HEK293 (cell line): Measurements from ENCODE around the gene SORCS3.

ENCODE experiments used
- CTCF ChIA-PET: fragments of 350-600 bp; formaldehyde crosslinking; extraction: SDS; loops from one replicate; lab custom pipeline; 2021; ENCODE audit warnings: antibody characterized with exemption; lab: Yijun Ruan, JAX
- POLR2A ChIA-PET: fragments of 300-600 bp; formaldehyde crosslinking; extraction: SDS; loops from one replicate; lab custom pipeline; 2020; ENCODE audit warnings: antibody characterized with exemption, inconsistent platforms; lab: Yijun Ruan, JAX
- H3K27ac ChIP-seq: fragments of 200-500 bp; sonication (Bioruptor generic); 2 replicates; pipeline ENCODE4 v1.5.1; 2014; ENCODE audit warnings: low read depth, low read length, control low read depth, inconsistent platforms; ENCODE audit errors: extremely low read depth
- H3K36me3 ChIP-seq, 2 experiments: fragments of 200-500 bp in 1 of 2; sonication (Bioruptor generic) in 1 of 2; 1 replicate in 1 of 2; 2 replicates in 1 of 2; pipeline ENCODE4 v1.5.1; 2014 to 2017; ENCODE audit warnings: inconsistent platforms in 2 of 2, low read length in 2 of 2; ENCODE audit not compliant: control insufficient read depth in 2 of 2, insufficient read depth in 1 of 2
- H3K4me1 ChIP-seq: fragments of 200-500 bp; sonication (Bioruptor generic); 2 replicates; pipeline ENCODE4 v1.5.1; 2014; ENCODE audit warnings: mild to moderate bottlenecking, low read length, inconsistent platforms; ENCODE audit not compliant: control insufficient read depth, insufficient read depth
- H3K4me3 ChIP-seq: 2 replicates; pipeline ENCODE4 v1.5.1; 2011; ENCODE audit warnings: low read depth, mild to moderate bottlenecking, control low read depth, low read length, moderate library complexity
- H3K9me3 ChIP-seq: fragments of 200-500 bp; sonication (Bioruptor generic); 2 replicates; pipeline ENCODE4 v1.5.1; 2014; ENCODE audit warnings: low read depth, low read length, inconsistent platforms; ENCODE audit not compliant: control insufficient read depth, insufficient read depth
- HOXC10 ChIP-seq: sonication (generic); formaldehyde crosslinking; IDR thresholded peaks from 2 replicates; pipeline ENCODE4 v1.8.1; 2023; ENCODE audit warnings: mild to moderate bottlenecking, missing genetic modification reagents
- KLF1 ChIP-seq: fragments of 450-650 bp; formaldehyde crosslinking; IDR thresholded peaks from 2 replicates; pipeline ENCODE4 v1.5.1; 2016; ENCODE audit warnings: missing biosample characterization, missing genetic modification characterization
- REPIN1 ChIP-seq: fragments of 450-650 bp; formaldehyde crosslinking; IDR thresholded peaks from 2 replicates; pipeline ENCODE4 v1.5.1; 2017; ENCODE audit warnings: missing biosample characterization, missing genetic modification characterization, low read depth
- SETDB1 ChIP-seq: IDR thresholded peaks from one replicate; pipeline ENCODE4 v1.6.1; 2017; ENCODE audit warnings: mild to moderate bottlenecking, low read length, moderate library complexity, mixed read lengths; ENCODE audit not compliant: insufficient read length
- ZBTB21 ChIP-seq: fragments of 450-650 bp; formaldehyde crosslinking; IDR thresholded peaks from 2 replicates; pipeline ENCODE4 v1.5.1; 2017; ENCODE audit warnings: missing biosample characterization, missing genetic modification characterization
- ZNF184 ChIP-seq: fragments of 450-650 bp; IDR thresholded peaks from 2 replicates; pipeline ENCODE4 v1.5.1; 2018; ENCODE audit warnings: missing biosample characterization, mild to moderate bottlenecking, missing genetic modification characterization
- ZNF23 ChIP-seq: fragments of 450-650 bp; formaldehyde crosslinking; IDR thresholded peaks from 2 replicates; pipeline ENCODE4 v1.5.1; 2016; ENCODE audit warnings: missing biosample characterization, missing genetic modification characterization, borderline replicate concordance
- ZNF426 ChIP-seq: fragments of 450-650 bp; formaldehyde crosslinking; IDR thresholded peaks from 2 replicates; pipeline ENCODE4 v1.5.1; 2017; ENCODE audit warnings: missing biosample characterization, missing genetic modification characterization, mild to moderate bottlenecking, inconsistent platforms, moderate library complexity
- ZNF776 ChIP-seq: fragments of 450-650 bp; formaldehyde crosslinking; IDR thresholded peaks from 2 replicates; pipeline ENCODE4 v1.5.0; 2017; ENCODE audit warnings: missing biosample characterization, missing genetic modification characterization, borderline replicate concordance
- TF ChIP-seq, protein P1 (sequence below): fragments of 450-650 bp; formaldehyde crosslinking; IDR thresholded peaks from 2 replicates; pipeline ENCODE4 v1.5.1; 2016; ENCODE audit warnings: missing biosample characterization, missing genetic modification characterization
- TF ChIP-seq, protein P2 (sequence below): IDR thresholded peaks from 2 replicates; pipeline ENCODE4 v1.6.1; 2011; ENCODE audit warnings: mild to moderate bottlenecking, low read depth, low read length, borderline replicate concordance
- TF ChIP-seq, protein P3 (sequence below): fragments of 450-650 bp; IDR thresholded peaks from 2 replicates; pipeline ENCODE4 v1.5.1; 2018; ENCODE audit warnings: missing biosample characterization, mild to moderate bottlenecking, missing genetic modification characterization
- TF ChIP-seq, protein P4 (sequence below): fragments of 450-650 bp; formaldehyde crosslinking; IDR thresholded peaks from 2 replicates; pipeline ENCODE4 v1.5.1; 2016; ENCODE audit warnings: missing biosample characterization, missing genetic modification characterization

The SORCS3 gene

DNA sequence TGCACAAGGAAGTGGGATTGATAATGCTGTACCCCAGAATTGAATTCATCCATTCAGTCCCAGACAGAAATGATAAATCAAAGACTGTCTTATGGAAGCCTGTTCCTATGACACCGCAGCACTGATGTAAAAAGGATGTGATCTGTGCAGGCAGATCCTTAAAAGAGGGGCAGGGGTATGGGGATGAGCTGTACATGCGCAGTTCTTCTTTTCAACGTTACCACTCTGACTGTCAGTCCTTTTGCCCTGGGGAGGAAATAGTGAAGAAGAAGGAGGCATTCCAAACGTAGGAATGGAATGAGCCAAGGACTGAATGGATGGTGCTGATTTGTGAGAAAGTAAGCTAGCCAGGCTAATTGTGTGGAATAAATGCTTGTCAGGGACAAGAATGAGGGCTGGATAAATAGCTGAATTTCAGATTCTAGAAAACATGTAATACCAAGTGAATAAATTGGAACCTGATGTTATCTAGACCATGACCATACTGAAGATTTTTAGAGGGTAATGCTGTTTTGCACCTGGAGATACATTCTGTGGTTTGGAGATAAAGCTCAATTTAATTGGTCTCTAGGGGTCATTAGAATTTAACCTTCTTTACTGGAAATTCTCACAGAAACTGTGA lies 509.3 kb downstream of the SORCS3 start:
- ChIA-PET POLR2A (no interaction called here), CTCF (interaction anchor here (0.6 to 0.7 kb wide), 2 partner anchors 23 to 693 kb away, joined by 3 to 4 read pairs; no protein-coding TSS in a partner anchor)
- no peak overlapping the region for H3K4me3 ChIP-seq
- H3K36me3 ChIP-seq: no peaks in the 10 kb centered on the region
- H3K9me3 ChIP-seq: no peaks in the 10 kb centered on the region; the same call in 1 of the 2 replicates
- no peaks in the 10 kb centered on the region for H3K4me1 ChIP-seq
- no peak overlapping the region for H3K27ac ChIP-seq
- TF ChIP-seq REPIN1 (tag by site-specific recombination): no peak
- no peak for TF ChIP-seq ZNF184 (tag by site-specific recombination)
- TF ChIP-seq ZNF23 (tag by site-specific recombination): no peak
- TF ChIP-seq, protein P1, sequence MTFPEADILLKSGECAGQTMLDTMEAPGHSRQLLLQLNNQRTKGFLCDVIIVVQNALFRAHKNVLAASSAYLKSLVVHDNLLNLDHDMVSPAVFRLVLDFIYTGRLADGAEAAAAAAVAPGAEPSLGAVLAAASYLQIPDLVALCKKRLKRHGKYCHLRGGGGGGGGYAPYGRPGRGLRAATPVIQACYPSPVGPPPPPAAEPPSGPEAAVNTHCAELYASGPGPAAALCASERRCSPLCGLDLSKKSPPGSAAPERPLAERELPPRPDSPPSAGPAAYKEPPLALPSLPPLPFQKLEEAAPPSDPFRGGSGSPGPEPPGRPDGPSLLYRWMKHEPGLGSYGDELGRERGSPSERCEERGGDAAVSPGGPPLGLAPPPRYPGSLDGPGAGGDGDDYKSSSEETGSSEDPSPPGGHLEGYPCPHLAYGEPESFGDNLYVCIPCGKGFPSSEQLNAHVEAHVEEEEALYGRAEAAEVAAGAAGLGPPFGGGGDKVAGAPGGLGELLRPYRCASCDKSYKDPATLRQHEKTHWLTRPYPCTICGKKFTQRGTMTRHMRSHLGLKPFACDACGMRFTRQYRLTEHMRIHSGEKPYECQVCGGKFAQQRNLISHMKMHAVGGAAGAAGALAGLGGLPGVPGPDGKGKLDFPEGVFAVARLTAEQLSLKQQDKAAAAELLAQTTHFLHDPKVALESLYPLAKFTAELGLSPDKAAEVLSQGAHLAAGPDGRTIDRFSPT (tag by site-specific recombination): no peak
- TF ChIP-seq, all 188 proteins: peak for 0

DNA sequence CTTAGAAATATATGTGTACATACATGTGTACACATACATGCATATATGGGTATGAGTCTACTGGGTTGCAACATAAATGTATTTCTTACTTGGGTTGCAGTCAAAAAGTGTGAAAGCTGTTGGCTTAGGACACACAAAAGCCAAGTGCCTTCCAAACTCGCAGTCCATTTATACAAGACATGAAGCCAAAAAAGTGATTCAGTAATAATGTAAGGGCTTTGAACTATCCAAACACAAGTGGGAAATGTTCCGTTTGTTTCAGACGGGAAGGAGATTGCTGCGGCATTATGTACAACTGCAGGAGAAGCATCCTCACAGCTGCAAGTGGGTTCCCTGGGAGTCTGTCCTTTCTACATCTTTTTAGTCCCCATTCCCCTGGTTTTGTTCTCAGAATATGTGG lies 513.6 kb downstream of the SORCS3 start:
- POLR2A ChIA-PET: no interaction called here
- H3K4me3 ChIP-seq: no peak overlapping the region
- no peaks in the 10 kb centered on the region for H3K36me3 ChIP-seq
- TF ChIP-seq, protein P2, sequence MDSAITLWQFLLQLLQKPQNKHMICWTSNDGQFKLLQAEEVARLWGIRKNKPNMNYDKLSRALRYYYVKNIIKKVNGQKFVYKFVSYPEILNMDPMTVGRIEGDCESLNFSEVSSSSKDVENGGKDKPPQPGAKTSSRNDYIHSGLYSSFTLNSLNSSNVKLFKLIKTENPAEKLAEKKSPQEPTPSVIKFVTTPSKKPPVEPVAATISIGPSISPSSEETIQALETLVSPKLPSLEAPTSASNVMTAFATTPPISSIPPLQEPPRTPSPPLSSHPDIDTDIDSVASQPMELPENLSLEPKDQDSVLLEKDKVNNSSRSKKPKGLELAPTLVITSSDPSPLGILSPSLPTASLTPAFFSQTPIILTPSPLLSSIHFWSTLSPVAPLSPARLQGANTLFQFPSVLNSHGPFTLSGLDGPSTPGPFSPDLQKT: no peak
- TF ChIP-seq SETDB1 (no peak), HOXC10 (CRISPR knock-in tag) (no peak)
- CTCF ChIA-PET: no interaction called here
- H3K4me1 ChIP-seq: no peaks in the 10 kb centered on the region
- H3K9me3 ChIP-seq: no peaks in the 10 kb centered on the region; the same call in 1 of the 2 replicates
- H3K27ac ChIP-seq: no peak overlapping the region

DNA sequence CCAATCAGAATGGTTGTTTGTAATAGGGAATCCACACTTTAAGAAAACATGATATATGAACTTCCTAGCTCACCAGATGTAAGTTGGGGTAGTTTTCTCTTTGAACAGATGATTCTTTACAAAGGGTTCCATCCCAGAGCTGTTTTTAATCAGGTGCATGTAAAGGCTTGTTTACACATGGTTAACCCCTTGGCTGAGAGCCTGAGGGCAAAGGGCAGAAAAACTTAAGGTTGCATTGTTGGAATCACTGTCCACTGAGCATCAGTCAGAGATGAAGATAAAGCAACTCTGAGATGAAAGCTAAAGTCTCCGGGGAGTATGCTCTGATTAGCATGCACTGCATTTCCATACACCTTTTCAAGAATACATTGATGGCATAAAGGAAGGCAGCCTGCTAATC lies 518.2 kb downstream of the SORCS3 start:
- TF ChIP-seq ZNF426 (no peak), KLF1 (tag by site-specific recombination) (no peak), ZBTB21 (tag by site-specific recombination) (no peak), ZNF776 (no peak)
- TF ChIP-seq, protein P3, sequence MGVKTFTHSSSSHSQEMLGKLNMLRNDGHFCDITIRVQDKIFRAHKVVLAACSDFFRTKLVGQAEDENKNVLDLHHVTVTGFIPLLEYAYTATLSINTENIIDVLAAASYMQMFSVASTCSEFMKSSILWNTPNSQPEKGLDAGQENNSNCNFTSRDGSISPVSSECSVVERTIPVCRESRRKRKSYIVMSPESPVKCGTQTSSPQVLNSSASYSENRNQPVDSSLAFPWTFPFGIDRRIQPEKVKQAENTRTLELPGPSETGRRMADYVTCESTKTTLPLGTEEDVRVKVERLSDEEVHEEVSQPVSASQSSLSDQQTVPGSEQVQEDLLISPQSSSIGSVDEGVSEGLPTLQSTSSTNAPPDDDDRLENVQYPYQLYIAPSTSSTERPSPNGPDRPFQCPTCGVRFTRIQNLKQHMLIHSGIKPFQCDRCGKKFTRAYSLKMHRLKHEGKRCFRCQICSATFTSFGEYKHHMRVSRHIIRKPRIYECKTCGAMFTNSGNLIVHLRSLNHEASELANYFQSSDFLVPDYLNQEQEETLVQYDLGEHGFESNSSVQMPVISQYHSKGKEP: no peak
- TF ChIP-seq, protein P4, sequence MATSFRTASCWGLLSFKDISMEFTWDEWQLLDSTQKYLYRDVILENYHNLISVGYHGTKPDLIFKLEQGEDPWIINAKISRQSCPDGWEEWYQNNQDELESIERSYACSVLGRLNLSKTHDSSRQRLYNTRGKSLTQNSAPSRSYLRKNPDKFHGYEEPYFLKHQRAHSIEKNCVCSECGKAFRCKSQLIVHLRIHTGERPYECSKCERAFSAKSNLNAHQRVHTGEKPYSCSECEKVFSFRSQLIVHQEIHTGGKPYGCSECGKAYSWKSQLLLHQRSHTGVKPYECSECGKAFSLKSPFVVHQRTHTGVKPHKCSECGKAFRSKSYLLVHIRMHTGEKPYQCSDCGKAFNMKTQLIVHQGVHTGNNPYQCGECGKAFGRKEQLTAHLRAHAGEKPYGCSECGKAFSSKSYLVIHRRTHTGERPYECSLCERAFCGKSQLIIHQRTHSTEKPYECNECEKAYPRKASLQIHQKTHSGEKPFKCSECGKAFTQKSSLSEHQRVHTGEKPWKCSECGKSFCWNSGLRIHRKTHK (tag by site-specific recombination): no peak
- CTCF ChIA-PET: interaction anchor here (0.6 to 0.7 kb wide), 2 partner anchors 34 to 533 kb away, joined by 3 to 6 read pairs; no protein-coding TSS in a partner anchor
- POLR2A ChIA-PET: no interaction called here

More for the DNA sequence above, 518.2 kb downstream of the SORCS3 start:
- Histone ChIP-seq H3K4me1 (no peaks in the 10 kb centered on the region), H3K4me3 (no peak overlapping the region), H3K27ac (no peak overlapping the region), H3K36me3 (no peaks in the 10 kb centered on the region), H3K9me3 (no peaks in the 10 kb centered on the region)
